Loucy (cell line): ENCODE measurements around the gene GNLY.
"Not testable (repeated sequence)": the region's sequence is repeated elsewhere in the genome, so short reads cannot be mapped to it uniquely, and the experiment has no call there.

Experiments used
- H2AFZ ChIP-seq: fragments of 200-600 bp; sonication (generic); 2 replicates; pipeline ENCODE4 v1.6.0; 2016; ENCODE audit warnings: antibody characterized with exemption, mild to moderate bottlenecking, low read length, moderate library complexity
- H3F3A ChIP-seq: fragments of 200-600 bp; 2 replicates; pipeline ENCODE4 v1.6.0; 2016; ENCODE audit warnings: antibody characterized with exemption, low read depth, mild to moderate bottlenecking
- H3K27me3 ChIP-seq: fragments of 200-600 bp; sonication (generic); 2 replicates; pipeline ENCODE4 v1.6.1; 2014; ENCODE audit warnings: low read length, mild to moderate bottlenecking; ENCODE audit not compliant: insufficient read depth, poor library complexity, severe bottlenecking
- H3K36me3 ChIP-seq: fragments of 200-600 bp; sonication (generic); 2 replicates; pipeline ENCODE4 v1.6.1; 2016; ENCODE audit warnings: low read length; ENCODE audit not compliant: insufficient read depth
- H3K4me1 ChIP-seq: fragments of 200-600 bp; sonication (generic); 2 replicates; pipeline ENCODE4 v1.5.1; 2014; ENCODE audit warnings: low read length, mild to moderate bottlenecking; ENCODE audit not compliant: insufficient read depth, poor library complexity, severe bottlenecking
- H3K4me2 ChIP-seq: fragments of 200-600 bp; sonication (generic); 2 replicates; pipeline ENCODE4 v1.6.0; 2014; ENCODE audit warnings: antibody characterized with exemption, low read length, low read depth, mild to moderate bottlenecking; ENCODE audit not compliant: poor library complexity, severe bottlenecking
- H3K4me3 ChIP-seq: fragments of 200-600 bp; sonication (generic); 2 replicates; pipeline ENCODE4 v1.5.1; 2014; ENCODE audit warnings: low read length, mild to moderate bottlenecking, mixed read lengths; ENCODE audit not compliant: poor library complexity, severe bottlenecking
- H3K79me2 ChIP-seq: fragments of 200-600 bp; sonication (generic); 2 replicates; pipeline ENCODE4 v1.6.1; 2014; ENCODE audit warnings: low read length; ENCODE audit not compliant: insufficient read depth
- H3K9ac ChIP-seq: fragments of 200-600 bp; sonication (generic); 2 replicates; pipeline ENCODE4 v1.6.0; 2014; ENCODE audit warnings: mild to moderate bottlenecking, low read depth, low read length, moderate library complexity; ENCODE audit not compliant: poor library complexity, severe bottlenecking
- H3K9me2 ChIP-seq: fragments of 200-600 bp; sonication (generic); replicated peaks from 2 replicates; pipeline ENCODE4 v1.6.1; 2016; ENCODE audit warnings: low read depth, low read length, mixed read lengths
- H3K9me3 ChIP-seq: fragments of 200-600 bp; sonication (generic); 2 replicates; pipeline ENCODE4 v1.6.1; 2014; ENCODE audit warnings: mild to moderate bottlenecking, antibody characterized with exemption, low read length, low read depth; ENCODE audit not compliant: insufficient read depth
- H4K20me1 ChIP-seq: fragments of 200-600 bp; sonication (generic); 2 replicates; pipeline ENCODE4 v1.6.0; 2014; ENCODE audit warnings: antibody characterized with exemption, low read length, mild to moderate bottlenecking; ENCODE audit not compliant: insufficient read depth, poor library complexity, severe bottlenecking
- EZH2phosphoT487 ChIP-seq: fragments of 200-600 bp; IDR thresholded peaks from 2 replicates; pipeline ENCODE4 v1.6.1; 2018; ENCODE audit warnings: antibody characterized with exemption, mild to moderate bottlenecking, moderate library complexity, borderline replicate concordance
- TF ChIP-seq, protein P1 (sequence below): fragments of 200-600 bp; sonication (generic); conservative IDR thresholded peaks from 2 replicates; pipeline ENCODE4 v1.5.1; 2014; ENCODE audit warnings: mild to moderate bottlenecking, antibody characterized with exemption, low read length

The GNLY gene

DNA sequence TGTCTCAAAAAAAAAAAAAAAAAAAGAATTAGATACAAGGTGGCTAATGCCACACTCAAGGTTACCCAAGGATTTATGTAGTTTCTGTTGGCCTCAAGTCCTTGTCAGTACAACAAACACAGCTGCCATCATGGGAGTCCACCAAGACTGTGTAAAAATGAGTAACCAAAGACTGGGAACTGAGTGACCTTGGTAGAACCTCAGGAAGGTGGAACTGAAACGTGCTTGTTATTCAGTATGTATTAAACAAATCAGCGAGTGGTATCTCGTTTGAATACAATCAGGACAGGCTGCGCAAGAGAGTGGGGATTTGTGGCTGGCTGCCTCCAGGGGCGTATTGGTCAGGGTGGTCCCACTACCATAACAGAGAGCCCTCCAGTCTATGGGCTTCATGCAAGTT is 24.6 kb upstream of the GNLY start:
- Histone ChIP-seq H2AFZ (no peak overlapping the region), H3K4me1 (no peaks in the 10 kb centered on the region), H3K9me3 (no peaks in the 10 kb centered on the region), H3K27me3 (no peaks in the 10 kb centered on the region), H3K9ac (no peak overlapping the region), H3K4me3 (no peak overlapping the region), H3F3A (no peaks in the 10 kb centered on the region), H3K36me3 (no peaks in the 10 kb centered on the region), H3K9me2 (no peaks in the 10 kb centered on the region), H4K20me1 (no peaks in the 10 kb centered on the region), H3K79me2 (no peaks in the 10 kb centered on the region), H3K4me2 (no peak overlapping the region)
- TF ChIP-seq EZH2phosphoT487 = no peak
- TF ChIP-seq, protein P1, sequence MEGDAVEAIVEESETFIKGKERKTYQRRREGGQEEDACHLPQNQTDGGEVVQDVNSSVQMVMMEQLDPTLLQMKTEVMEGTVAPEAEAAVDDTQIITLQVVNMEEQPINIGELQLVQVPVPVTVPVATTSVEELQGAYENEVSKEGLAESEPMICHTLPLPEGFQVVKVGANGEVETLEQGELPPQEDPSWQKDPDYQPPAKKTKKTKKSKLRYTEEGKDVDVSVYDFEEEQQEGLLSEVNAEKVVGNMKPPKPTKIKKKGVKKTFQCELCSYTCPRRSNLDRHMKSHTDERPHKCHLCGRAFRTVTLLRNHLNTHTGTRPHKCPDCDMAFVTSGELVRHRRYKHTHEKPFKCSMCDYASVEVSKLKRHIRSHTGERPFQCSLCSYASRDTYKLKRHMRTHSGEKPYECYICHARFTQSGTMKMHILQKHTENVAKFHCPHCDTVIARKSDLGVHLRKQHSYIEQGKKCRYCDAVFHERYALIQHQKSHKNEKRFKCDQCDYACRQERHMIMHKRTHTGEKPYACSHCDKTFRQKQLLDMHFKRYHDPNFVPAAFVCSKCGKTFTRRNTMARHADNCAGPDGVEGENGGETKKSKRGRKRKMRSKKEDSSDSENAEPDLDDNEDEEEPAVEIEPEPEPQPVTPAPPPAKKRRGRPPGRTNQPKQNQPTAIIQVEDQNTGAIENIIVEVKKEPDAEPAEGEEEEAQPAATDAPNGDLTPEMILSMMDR = no peak

DNA sequence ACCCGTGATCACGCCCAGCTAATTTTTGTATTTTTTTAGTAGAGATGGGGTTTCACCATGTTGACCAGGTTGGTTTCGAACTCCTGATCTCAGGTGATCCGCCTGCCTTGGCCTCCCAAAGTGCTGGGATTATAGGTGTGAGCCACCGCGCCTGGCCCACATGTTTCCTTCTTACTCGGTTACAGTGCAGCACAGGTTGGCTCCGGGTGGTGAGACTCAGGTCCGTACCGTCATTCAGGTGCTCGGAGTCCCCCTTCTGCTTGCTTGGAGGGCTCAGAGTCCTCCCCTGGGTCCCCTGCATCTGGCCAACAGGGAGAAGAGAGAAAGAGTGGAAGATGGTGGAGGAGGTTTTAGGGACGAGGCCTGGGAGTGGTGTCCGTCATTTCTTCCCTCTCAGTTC is 23.7 kb upstream of the GNLY start:
- H3K9me3 ChIP-seq, H3K4me2 ChIP-seq, H3K9ac ChIP-seq, H3K36me3 ChIP-seq, H3F3A ChIP-seq, H3K27me3 ChIP-seq, H3K4me3 ChIP-seq, H2AFZ ChIP-seq, H3K4me1 ChIP-seq, H4K20me1 ChIP-seq, H3K79me2 ChIP-seq, H3K9me2 ChIP-seq: not testable (repeated sequence)

DNA sequence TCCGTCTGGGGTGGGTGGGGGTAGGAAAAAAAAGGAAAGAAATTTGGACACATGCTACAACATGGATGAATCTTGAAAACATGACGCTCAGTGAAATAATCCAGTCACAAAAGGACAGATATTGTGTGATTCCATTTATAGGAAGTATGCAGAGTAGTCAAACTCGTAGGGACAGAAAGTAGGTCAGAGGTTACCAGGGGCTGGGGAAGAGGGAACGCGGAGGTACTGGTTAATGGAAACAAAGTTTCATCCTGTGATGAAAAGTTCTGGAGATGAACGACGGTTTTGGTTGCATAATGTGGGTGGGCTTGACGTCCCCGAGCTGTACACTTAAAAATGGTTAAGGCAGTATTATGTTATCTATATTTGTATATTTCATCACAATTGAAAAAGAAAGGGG is 21.7 kb upstream of the GNLY start:
- TF ChIP-seq, protein P1 = no peak
- no peak for TF ChIP-seq EZH2phosphoT487
- no peaks in the 10 kb centered on the region for H3K9me2 ChIP-seq
- H4K20me1 ChIP-seq = no peaks in the 10 kb centered on the region

DNA sequence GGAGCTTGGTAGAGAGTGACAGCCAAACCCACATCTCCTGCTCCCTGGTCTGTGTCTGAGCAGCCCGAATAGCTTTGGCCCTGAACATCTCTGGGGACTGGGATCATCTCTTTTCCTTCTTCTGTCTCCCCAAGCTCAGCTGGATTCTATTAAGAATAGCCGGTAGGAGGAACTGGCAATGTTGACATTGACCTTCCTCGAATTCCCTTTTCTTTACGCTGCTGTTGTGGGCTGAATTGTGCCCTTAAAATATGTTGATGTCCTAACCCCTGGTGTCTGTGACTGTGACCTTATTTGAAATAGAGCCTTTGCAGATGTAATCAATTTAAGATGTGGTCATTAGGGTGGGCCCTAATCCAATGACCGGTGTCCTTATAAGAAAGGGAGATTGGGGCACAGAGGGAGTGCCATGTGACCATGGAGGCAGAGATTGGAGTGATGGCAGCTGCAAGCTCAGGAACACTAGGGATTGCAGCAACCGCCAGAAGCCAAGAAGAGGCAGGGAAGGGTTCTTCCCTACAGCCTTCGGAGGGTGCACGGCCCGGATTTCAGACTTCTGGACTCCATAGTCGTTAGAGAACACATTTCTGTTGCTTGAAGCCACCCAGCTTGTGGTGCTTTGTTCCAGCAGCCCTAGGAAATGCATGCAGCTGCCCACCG is 20.3 kb upstream of the GNLY start:
- TF ChIP-seq, protein P1 = no peak
- no peak for TF ChIP-seq EZH2phosphoT487
- no peaks in the 10 kb centered on the region for H4K20me1 ChIP-seq
- no peaks in the 10 kb centered on the region for H3K36me3 ChIP-seq
- no peaks in the 10 kb centered on the region for H3F3A ChIP-seq
- no peaks in the 10 kb centered on the region for H3K9me3 ChIP-seq
- H3K4me2 ChIP-seq = no peak overlapping the region
- no peaks in the 10 kb centered on the region for H3K27me3 ChIP-seq
- no peak overlapping the region for H3K9ac ChIP-seq
- no peak overlapping the region for H3K4me3 ChIP-seq
- no peaks in the 10 kb centered on the region for H3K79me2 ChIP-seq
- H2AFZ ChIP-seq = no peak overlapping the region
- H3K9me2 ChIP-seq = no peaks in the 10 kb centered on the region
- no peaks in the 10 kb centered on the region for H3K4me1 ChIP-seq

More for the DNA sequence above, 21.7 kb upstream of the GNLY start:
- Histone ChIP-seq H3F3A (no peaks in the 10 kb centered on the region), H3K9ac (no peak overlapping the region), H3K4me2 (no peak overlapping the region), H3K9me3 (no peaks in the 10 kb centered on the region), H3K36me3 (no peaks in the 10 kb centered on the region), H2AFZ (no peak overlapping the region), H3K4me3 (no peak overlapping the region), H3K79me2 (no peaks in the 10 kb centered on the region), H3K27me3 (no peaks in the 10 kb centered on the region), H3K4me1 (no peaks in the 10 kb centered on the region)
